CD4-positive, alpha-beta T cell (primary cell): ENCODE data around the gene ASB10. TPM values are rescaled to one million over a fixed set of nuclear protein-coding genes. Genes with fewer than 3 reads are reported as not detected.

Experiments used
- ATAC-seq: fragments of 200-7000 bp; cut with Tn5 transposase; one replicate; pipeline ENCODE4 v1.10.0; 2022; ENCODE audit warnings: mild to moderate bottlenecking; ENCODE audit not compliant: poor library complexity
- CTCF ChIA-PET: fragments of 350-600 bp; sonication (Branson Sonifier 250); formaldehyde crosslinking; loops from one replicate; lab custom pipeline; 2021; ENCODE audit warnings: antibody characterized with exemption, inconsistent platforms; lab: Charles Lee
- POLR2A ChIA-PET: fragments of 350-600 bp; sonication (Branson Sonifier 250); formaldehyde crosslinking; loops from one replicate; lab custom pipeline; 2021; ENCODE audit warnings: antibody characterized with exemption, inconsistent platforms; lab: Charles Lee
- DNase-seq, 14 experiments: peaks; one replicate each; pipeline ENCODE4 v3.0.0-alpha.2; 2013 to 2020; ENCODE audit warnings: mixed read lengths in 2 of 14
- H3K27ac ChIP-seq, 2 donors: one replicate each; pipeline versions ENCODE4 v1.5.1 to v1.7.0; 2013; ENCODE audit warnings: low read length in 2 of 2, low read depth in 1 of 2, mild to moderate bottlenecking in 1 of 2
- H3K27me3 ChIP-seq, 2 experiments: 1 replicate in 1 of 2; 2 replicates in 1 of 2; pipeline versions ENCODE4 v1.6.1 to v1.7.0; 2013; ENCODE audit warnings: low read length in 2 of 2, control low read depth in 1 of 2, mild to moderate bottlenecking in 1 of 2, moderate library complexity in 1 of 2; ENCODE audit not compliant: insufficient read depth in 2 of 2, control insufficient read depth in 1 of 2
- H3K36me3 ChIP-seq: one replicate; pipeline ENCODE4 v1.6.1; 2013; ENCODE audit warnings: low read length, control low read depth; ENCODE audit not compliant: insufficient read depth
- H3K4me1 ChIP-seq: one replicate; pipeline ENCODE4 v1.6.1; 2013; ENCODE audit warnings: low read length, control low read depth; ENCODE audit not compliant: insufficient read depth
- H3K4me3 ChIP-seq: one replicate; pipeline ENCODE4 v1.5.1; 2013; ENCODE audit warnings: mild to moderate bottlenecking, low read length, moderate library complexity
- H3K9me3 ChIP-seq, 2 experiments: 1 replicate in 1 of 2; 2 replicates in 1 of 2; pipeline versions ENCODE4 v1.6.1 to v1.7.0; 2013; ENCODE audit warnings: low read length in 2 of 2, mild to moderate bottlenecking in 2 of 2, control low read depth in 1 of 2, moderate library complexity in 1 of 2; ENCODE audit not compliant: control insufficient read depth in 1 of 2, insufficient read depth in 1 of 2
- H3K27ac Mint-ChIP-seq: one replicate; pipeline ENCODE4 v1.8.0; 2020; ENCODE audit warnings: mixed read lengths
- H3K27me3 Mint-ChIP-seq: one replicate; pipeline ENCODE4 v1.8.0; 2021; ENCODE audit warnings: mixed read lengths
- H3K36me3 Mint-ChIP-seq: one replicate; pipeline ENCODE4 v1.8.0; 2021; ENCODE audit warnings: low read depth, mixed read lengths
- H3K4me1 Mint-ChIP-seq: one replicate; pipeline ENCODE4 v1.8.0; 2021; ENCODE audit warnings: low read depth, mixed read lengths
- H3K4me3 Mint-ChIP-seq: one replicate; pipeline ENCODE4 v1.8.0; 2020; ENCODE audit warnings: mild to moderate bottlenecking, mixed read lengths
- H3K9me3 Mint-ChIP-seq: one replicate; pipeline ENCODE4 v1.8.0; 2020; ENCODE audit warnings: mixed read lengths
- intact Hi-C, 2 experiments: fragments of 100-400 bp; cut with DNase I in 1 of 2; cut with micrococcal nuclease in 1 of 2; formaldehyde crosslinking; loops; one replicate each; pipeline versions ENCODE4 v1.15.1 to v1.9.0; 2023 to 2025; cut with DNase I, micrococcal nuclease
- total RNA-seq, 174 experiments: library from RNA in 2 of 174; stranded (reverse) in 2 of 174; gene quantifications; one replicate each; pipeline ENCODE4 v1.2.3 and lab custom pipeline; 2021 to 2026
- TF ChIP-seq, protein P1 (sequence below): fragments of 200-600 bp; IDR thresholded peaks from one replicate; pipeline ENCODE4 v1.8.0; 2022; ENCODE audit warnings: antibody characterized with exemption, mild to moderate bottlenecking

ASB10 gene
- total RNA-seq, 2 experiments from 2014 or later = not detected

DNA sequence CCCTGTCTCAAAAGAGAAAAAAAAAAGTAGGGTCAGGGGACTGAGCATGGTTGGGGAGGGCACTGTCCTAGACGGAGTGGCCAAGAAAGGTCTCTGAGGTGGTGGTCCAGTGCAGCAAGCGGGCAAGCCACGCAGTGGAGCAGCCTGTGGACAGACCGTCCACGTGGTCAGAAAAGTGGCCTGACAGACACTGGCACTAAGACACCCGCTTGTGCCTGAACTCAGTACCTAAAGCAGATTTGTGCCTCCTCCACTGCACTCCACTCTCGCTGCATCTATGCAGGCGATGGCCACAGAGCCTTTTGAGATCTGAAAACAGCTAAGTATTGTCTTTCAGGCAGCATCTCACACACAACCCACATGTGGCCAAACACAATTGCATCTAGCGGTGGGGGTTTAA is 8.8 kb downstream of the ASB10 start:
- no peak overlapping the region for H3K27ac Mint-ChIP-seq
- TF ChIP-seq, protein P1, sequence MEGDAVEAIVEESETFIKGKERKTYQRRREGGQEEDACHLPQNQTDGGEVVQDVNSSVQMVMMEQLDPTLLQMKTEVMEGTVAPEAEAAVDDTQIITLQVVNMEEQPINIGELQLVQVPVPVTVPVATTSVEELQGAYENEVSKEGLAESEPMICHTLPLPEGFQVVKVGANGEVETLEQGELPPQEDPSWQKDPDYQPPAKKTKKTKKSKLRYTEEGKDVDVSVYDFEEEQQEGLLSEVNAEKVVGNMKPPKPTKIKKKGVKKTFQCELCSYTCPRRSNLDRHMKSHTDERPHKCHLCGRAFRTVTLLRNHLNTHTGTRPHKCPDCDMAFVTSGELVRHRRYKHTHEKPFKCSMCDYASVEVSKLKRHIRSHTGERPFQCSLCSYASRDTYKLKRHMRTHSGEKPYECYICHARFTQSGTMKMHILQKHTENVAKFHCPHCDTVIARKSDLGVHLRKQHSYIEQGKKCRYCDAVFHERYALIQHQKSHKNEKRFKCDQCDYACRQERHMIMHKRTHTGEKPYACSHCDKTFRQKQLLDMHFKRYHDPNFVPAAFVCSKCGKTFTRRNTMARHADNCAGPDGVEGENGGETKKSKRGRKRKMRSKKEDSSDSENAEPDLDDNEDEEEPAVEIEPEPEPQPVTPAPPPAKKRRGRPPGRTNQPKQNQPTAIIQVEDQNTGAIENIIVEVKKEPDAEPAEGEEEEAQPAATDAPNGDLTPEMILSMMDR = no peak
- H3K27me3 ChIP-seq = peaks cover 0 to 5% of the 10 kb centered on the region in 2 experiments
- peaks cover 26% of the 10 kb centered on the region for H3K27me3 Mint-ChIP-seq
- DNase-seq (peak in 1 of 14 experiments; percentile 17), ATAC-seq (no peak)
- intact Hi-C loops = loop anchor here in 1 of 2 experiments (10.0 kb wide), 1 partner anchor 893 kb away; no protein-coding TSS in a partner anchor
- peaks cover 6% of the 10 kb centered on the region for H3K4me1 ChIP-seq
- H3K9me3 Mint-ChIP-seq = no peaks in the 10 kb centered on the region
- no peaks in the 10 kb centered on the region for H3K36me3 ChIP-seq
- no peaks in the 10 kb centered on the region for H3K36me3 Mint-ChIP-seq
- peaks cover 0 to 16% of the 10 kb centered on the region in 2 experiments for H3K9me3 ChIP-seq
- H3K27ac ChIP-seq = no peak overlapping the region
- H3K4me3 ChIP-seq = no peak overlapping the region
- ChIA-PET CTCF (no interaction called here), POLR2A (no interaction called here)
- H3K4me3 Mint-ChIP-seq = no peak overlapping the region
- no peaks in the 10 kb centered on the region for H3K4me1 Mint-ChIP-seq

DNA sequence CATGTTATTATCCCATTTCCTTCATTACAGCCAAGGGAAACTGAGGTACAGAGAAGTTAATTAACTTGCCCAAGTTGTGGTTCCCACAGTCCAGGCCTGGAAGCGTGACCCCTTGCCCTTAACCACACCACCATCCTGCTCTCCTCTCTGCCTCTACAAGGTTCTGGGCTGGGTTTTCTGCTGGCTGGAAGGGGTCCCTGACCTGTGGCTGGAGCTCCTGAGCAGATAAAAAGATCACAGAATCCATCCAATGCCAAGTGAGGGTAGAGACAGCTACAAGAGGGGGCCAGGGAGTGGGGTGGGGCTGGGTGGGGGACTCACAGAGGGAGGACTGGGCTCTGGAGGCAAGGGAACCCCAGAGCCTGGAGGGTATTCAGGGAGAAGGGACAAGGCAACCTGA is 9.7 kb downstream of the ASB10 start:
- H3K36me3 Mint-ChIP-seq = no peaks in the 10 kb centered on the region
- intact Hi-C loops = loop anchor here in 1 of 2 experiments (10.0 kb wide), 1 partner anchor 893 kb away; no protein-coding TSS in a partner anchor
- Histone ChIP-seq H3K36me3 (no peaks in the 10 kb centered on the region), H3K4me1 (peaks cover 15% of the 10 kb centered on the region), H3K9me3 (peaks cover 0 to 16% of the 10 kb centered on the region in 2 experiments), H3K27me3 (peaks cover 0 to 5% of the 10 kb centered on the region in 2 experiments), H3K27ac (no peak overlapping the region), H3K4me3 (no peak overlapping the region)
- peaks cover 36% of the 10 kb centered on the region for H3K27me3 Mint-ChIP-seq
- no peak overlapping the region for H3K4me3 Mint-ChIP-seq
- POLR2A ChIA-PET = no interaction called here
- CTCF ChIA-PET = no interaction called here
- no peak for ATAC-seq
- H3K27ac Mint-ChIP-seq = no peak overlapping the region
- TF ChIP-seq, protein P1 = no peak
- no peaks in the 10 kb centered on the region for H3K4me1 Mint-ChIP-seq
- H3K9me3 Mint-ChIP-seq = no peaks in the 10 kb centered on the region
- no peak for DNase-seq

DNA sequence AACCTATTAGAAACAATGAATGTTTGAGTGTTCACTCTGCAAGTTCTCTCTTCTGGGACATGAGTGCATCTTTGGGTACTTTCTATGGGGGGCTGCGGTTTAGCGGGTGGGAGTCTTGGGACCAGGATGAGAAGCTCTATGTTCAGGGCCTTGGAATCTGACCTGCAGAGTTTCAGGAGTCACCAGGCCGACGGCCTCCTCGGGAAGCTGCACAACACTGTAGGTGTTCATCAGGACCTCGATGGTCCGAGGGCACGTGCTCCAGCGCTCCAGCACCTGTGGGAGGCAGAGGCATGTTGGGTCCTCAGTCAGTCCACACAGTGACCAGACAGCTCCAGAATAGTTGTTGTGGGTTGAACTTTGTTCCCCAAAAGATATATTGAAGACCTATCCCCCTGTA is 10.6 kb downstream of the ASB10 start:
- no peaks in the 10 kb centered on the region for H3K36me3 ChIP-seq
- H3K27ac ChIP-seq = no peak overlapping the region
- no peaks in the 10 kb centered on the region for H3K36me3 Mint-ChIP-seq
- no peaks in the 10 kb centered on the region for H3K4me1 Mint-ChIP-seq
- H3K4me3 ChIP-seq = no peak overlapping the region
- peaks cover 0 to 5% of the 10 kb centered on the region in 2 experiments for H3K27me3 ChIP-seq
- POLR2A ChIA-PET = no interaction called here
- CTCF ChIA-PET = no interaction called here
- H3K9me3 Mint-ChIP-seq = no peaks in the 10 kb centered on the region
- intact Hi-C loops = loop anchor here in 1 of 2 experiments (10.0 kb wide), 1 partner anchor 892 kb away; no protein-coding TSS in a partner anchor
- TF ChIP-seq, protein P1 = no peak
- no peak overlapping the region for H3K27ac Mint-ChIP-seq
- peaks cover 15% of the 10 kb centered on the region for H3K4me1 ChIP-seq
- H3K4me3 Mint-ChIP-seq = no peak overlapping the region
- DNase-seq (no peak), ATAC-seq (no peak)
- H3K27me3 Mint-ChIP-seq = peaks cover 41% of the 10 kb centered on the region
- H3K9me3 ChIP-seq = peaks cover 0 to 16% of the 10 kb centered on the region in 2 experiments
